GM23338 (cell line): ENCODE data around the gene ABCF1.

Source experiments
- CTCF ChIP-seq, 2 experiments: fragments of 200-600 bp in 1 of 2; sonication (generic) in 1 of 2; conservative IDR thresholded peaks; 2 replicates each; pipeline versions ENCODE4 v1.5.1 to v1.6.1; 2016 to 2017; ENCODE audit warnings: antibody characterized with exemption in 2 of 2, low read depth in 2 of 2, mild to moderate bottlenecking in 2 of 2, moderate library complexity in 1 of 2
- POLR2AphosphoS5 ChIP-seq: IDR thresholded peaks from 2 replicates; pipeline ENCODE4 v1.6.1; 2016; ENCODE audit warnings: antibody characterized with exemption, low read depth

GRCh38 chr6:30542404-30542725 lies 28.9 kb upstream of the ABCF1 start:
- no peak for TF ChIP-seq POLR2AphosphoS5
- no peak for TF ChIP-seq CTCF (conservative IDR thresholded peaks at IDR 0.05; ENCODE audit: low read depth in 2 of 2)
